Epidermal melanocyte (primary cell): Measurements from ENCODE around the gene DOCK3.
"Not testable (repeated sequence)": the region's sequence is repeated elsewhere in the genome, so short reads cannot be mapped to it uniquely, and the experiment has no call there.

ENCODE experiments used
- DNase-seq: peaks from one replicate; pipeline ENCODE4 v3.0.0; 2011; ENCODE audit warnings: low spot score; ENCODE audit not compliant: insufficient read length

The DOCK3 gene

DNA sequence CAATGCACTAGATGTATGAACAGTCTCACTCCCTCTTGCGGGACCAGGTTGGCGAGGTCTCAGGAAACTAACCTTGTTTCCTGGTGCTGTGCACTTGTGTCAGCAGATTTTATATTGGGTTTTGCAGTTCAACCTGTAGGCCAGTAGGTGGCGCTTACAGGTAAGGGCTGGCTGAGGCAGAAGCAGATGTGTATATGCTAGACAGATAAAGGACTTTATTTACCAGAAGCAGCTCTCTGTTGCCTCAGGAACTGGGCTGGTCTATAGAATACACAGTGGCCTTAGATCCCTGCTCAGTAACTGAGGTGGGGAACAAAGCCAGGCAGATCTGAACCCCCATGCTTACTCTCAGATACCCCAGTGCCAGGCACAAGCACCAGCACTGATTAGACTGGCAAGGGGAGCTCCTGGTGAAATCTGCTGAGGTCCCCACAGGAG is 296.8 kb downstream of the DOCK3 start:
- no peak for DNase-seq

DNA sequence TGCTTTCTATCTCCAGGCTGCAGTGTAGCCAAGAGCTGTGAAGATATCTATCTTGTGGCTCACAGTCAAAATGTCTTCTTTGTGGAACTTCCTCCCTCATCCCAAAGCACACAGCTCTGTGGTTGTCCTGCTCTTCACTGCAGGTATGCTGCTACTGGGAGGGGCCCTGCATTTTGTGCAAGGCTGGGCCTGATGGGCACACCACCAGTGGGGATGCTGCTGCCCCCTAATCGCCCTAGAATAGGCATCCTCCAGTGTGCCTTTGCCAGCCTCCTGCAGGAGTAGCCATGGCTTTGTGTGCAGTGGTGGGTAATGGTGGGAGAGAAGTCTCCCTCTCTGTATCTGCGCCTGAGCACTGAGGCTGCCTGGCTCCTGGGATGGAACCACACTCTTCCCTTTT is 297.3 kb downstream of the DOCK3 start:
- DNase-seq = no peak

DNA sequence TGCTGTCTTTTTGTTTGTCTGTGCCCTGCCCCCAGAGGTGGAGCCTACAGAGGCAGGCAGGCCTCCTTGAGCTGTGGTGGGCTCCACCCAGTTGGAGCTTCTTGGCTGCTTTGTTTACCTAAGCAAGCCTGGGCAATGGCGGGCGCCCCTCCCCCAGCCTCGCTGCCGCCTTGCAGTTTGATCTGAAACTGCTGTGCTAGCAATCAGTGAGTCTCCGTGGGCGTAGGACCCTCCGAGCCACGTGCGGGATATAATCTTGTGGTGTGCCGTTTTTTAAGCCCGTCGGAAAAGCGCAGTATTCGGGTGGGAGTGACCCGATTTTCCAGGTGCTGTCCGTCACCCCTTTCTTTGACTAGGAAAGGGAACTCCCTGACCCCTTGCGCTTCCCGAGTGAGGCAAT is 303.9 kb downstream of the DOCK3 start:
- DNase-seq = not testable (repeated sequence)

DNA sequence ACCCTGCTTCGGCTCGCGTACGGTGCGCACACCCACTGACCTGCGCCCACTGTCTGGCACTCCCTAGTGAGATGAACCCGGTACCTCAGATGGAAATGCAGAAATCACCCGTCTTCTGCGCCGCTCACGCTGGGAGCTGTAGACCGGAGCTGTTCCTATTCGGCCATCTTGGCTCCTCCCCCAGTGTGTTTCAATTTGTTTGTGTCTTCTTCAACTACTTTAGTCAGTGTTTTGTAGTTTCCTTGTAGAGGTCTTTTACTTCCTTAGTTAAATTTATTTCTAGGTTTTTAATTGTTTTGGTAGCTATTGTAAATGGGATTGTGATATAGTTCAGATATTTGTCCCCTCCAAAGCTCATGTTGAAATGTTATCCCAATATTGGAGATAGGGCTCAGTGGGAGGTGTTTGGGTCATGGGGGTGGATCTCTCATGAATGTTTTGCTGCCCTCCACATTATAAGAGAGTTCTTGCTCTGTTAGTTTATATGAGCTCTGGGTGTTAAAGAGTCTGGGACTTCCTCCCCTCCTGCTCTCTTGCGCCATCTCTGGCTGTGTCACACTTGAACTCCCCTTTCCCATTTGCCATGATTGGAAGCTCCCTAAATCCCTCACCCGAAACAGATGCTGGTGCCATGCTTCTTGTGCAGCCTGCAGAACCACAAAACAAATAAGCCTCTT is 304.4 kb downstream of the DOCK3 start:
- no peak for DNase-seq

DNA sequence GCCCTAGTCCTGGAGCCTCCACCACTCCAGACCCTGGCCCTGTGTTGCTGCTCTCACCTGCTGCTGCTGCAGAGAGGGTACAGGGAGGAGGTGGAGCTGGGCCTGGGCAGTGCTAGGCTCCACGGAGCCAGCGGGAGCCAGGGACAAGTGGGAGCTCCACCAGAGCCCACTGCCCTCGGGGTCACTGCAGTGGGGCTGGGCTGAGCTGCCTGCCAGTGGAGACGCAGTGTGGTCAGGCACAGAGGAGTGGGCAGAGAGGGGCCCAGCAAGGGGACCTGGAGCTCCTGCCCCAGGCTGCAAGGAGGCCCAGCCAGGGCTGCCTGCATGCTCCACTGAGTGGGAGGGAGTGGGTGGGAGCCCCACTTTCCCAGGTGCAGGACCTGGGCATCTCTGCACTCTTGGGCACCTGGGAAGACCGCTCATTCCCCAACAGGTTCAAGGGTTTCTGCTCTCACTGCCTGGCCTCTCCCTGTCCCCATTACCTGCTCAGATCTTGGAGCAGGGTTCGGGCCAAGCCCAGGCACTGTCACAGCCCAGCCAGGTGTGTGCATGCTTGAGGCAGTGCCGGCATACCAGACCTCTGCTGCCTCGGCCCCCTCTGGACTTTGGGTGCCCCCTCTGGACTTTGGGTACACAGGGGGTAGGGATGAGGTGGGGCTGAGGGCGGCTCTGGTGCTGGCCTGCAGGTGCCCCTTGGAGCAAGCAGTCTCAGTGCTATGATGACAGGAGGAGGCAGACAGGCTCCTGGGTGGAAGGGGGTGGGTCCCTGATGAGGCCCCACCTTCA is 308.0 kb downstream of the DOCK3 start:
- no peak for DNase-seq

DNA sequence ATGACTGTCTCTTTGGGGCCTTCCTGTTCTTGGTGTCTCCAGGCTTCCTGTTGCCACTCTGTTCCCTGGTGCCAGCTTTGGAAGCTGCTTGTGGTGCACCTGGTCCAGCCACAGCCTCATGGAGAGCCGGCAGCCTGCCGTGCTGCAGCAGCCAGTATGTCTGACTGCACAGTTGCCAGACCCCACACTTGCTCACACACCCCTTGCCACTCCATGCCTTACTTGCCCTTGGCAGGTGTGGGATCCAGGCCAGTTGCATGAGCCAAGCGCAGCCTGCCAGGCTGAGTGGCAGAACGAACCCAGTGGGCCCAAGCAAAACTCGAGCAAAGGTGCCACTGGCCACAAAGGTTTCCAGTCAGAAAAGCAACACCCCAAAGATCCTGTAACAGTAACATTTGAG is 309.2 kb downstream of the DOCK3 start:
- DNase-seq = no peak

DNA sequence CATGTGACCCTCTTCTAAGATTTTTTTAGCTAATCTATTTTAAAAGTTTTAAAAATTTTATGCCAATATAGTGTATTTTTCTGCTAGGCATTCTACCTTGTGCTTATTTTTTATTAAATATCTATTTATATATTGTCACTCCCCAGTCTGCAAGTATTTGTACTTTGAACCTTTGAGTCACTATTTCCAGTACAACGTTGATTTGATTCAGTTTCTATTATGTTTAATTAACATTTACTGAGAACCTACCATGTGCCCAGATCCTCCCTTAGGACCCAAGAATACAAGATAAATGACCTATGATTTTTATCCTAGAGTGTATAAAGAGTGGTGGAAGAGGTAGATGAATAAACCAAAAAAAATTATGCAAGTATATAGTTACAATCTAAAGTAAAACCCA is 311.2 kb downstream of the DOCK3 start:
- no peak for DNase-seq

DNA sequence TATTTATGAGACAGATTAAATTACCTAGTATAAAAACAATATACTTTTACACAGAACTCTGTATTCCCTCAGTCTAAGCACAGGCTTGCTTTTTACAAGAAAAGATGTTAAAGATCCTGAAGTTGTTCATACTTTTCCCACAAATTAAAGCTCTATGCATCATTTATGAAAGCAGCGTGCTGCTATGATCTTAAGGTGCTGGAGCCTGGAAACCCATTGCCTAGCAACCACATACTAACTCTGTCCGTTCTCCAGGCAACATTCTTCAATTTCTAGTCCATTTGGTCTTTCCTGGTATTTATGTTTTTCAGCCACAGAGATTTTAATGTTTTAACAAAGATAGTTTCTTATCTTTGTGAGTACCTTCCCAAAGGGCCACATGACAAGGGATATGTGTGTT is 312.0 kb downstream of the DOCK3 start:
- no peak for DNase-seq

DNA sequence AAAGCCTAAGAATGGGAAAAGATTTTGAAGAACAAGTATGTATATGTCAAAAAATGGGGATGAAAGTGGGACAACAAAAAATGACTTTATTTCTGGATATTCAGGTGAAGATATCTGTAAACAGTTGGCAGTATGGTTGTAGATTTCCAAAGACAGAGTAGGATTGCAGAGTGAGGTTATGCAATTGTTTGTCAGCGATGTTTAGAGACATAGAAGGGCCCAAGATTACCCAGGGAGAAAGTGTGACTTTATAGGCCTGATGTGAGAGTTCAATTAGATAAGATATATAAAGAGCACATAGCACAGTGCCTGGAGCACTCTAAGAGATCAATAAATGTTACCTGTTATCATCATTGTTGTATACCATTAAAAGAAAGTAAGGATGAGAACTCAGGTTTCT is 319.8 kb downstream of the DOCK3 start:
- no peak for DNase-seq

DNA sequence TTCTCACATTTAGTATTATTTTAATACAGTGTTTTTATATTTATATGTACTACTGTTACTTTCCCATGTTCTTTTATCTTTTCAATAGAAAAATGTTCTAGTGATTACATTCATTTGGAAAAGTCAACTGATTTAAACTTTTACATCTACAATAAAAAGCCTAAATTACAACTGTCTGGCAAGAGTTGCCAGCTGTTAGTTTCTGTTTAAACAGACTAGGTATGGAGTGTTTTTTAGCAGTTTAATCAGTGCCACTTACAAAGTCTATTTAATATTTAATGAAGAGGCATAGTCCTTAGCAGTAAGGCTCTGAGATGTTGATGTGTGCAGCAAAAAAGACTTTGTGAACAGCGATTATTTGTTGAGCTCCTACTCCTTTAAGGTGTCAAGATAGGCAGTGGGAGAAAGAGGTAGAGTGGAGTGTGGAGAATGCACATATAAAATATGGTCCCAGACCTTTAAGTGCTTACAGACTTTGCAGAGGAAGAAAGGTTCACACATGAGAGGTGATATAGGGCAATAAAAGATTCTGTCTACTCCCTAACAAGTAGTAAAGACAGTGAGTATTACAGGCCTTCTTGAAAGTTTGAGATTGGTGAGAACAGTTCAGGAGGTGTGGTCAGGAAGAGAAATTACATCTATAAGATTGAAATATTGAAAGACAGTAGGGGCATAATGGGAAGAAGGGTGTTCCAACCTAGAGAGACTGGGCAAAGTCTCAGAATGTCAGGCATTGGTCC is 320.5 kb downstream of the DOCK3 start:
- DNase-seq = no peak

DNA sequence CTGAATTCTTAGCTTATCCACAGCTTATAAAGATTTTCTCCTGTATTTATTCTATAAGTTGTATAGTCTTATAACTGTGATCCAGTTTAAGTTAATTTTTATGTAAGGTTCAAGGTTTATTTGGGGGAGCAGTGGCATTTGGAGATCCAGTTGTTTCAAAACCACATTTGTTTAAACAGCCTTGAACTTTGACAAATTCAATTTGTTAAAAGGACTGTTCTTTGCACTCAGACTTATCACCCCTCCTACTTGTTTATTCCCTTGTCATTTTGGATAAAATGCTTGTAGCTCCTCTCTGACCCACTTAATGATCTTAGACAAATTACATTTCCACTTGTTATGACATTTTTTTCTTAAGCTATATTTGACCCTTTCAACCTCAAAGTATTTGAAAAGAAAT is 327.8 kb downstream of the DOCK3 start:
- DNase-seq = no peak

DNA sequence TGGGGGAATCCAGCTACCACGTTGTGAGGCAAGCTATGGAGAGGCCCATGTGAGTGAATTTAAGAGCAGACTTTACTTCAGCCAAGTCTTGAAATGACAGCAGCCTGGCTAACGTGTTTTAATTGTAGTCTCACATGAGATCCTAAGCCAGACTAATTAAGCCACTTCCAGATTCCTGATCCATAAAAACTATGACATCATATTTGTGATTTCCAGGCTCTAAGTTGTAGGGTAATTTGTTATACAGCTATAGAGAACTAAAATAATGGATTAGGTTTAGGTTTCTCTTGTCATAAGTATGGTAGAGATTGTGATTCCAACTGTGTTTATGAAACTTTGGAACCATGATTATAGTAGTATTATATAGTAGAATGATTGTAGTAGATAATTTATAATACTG is 329.5 kb downstream of the DOCK3 start:
- no peak for DNase-seq

DNA sequence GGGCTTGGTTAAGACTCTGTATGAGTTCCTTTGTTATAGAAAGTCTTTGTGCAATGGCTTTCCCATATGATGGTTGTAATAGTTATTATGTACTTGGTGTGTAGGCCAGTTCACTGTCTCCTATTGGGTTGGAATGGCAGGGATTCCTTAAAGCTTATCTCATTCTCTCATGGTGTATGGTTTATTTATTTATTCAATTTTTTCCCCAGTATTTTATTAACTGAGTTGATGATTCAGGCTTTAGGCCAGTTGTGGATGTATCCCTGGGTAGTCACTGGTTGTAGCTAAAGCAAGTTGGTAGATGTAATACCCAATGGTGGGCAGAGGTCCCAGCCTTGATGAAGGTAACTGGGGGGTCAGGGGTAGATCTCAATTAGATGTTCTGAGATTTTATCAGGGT is 349.4 kb downstream of the DOCK3 start:
- DNase-seq = no peak

DNA sequence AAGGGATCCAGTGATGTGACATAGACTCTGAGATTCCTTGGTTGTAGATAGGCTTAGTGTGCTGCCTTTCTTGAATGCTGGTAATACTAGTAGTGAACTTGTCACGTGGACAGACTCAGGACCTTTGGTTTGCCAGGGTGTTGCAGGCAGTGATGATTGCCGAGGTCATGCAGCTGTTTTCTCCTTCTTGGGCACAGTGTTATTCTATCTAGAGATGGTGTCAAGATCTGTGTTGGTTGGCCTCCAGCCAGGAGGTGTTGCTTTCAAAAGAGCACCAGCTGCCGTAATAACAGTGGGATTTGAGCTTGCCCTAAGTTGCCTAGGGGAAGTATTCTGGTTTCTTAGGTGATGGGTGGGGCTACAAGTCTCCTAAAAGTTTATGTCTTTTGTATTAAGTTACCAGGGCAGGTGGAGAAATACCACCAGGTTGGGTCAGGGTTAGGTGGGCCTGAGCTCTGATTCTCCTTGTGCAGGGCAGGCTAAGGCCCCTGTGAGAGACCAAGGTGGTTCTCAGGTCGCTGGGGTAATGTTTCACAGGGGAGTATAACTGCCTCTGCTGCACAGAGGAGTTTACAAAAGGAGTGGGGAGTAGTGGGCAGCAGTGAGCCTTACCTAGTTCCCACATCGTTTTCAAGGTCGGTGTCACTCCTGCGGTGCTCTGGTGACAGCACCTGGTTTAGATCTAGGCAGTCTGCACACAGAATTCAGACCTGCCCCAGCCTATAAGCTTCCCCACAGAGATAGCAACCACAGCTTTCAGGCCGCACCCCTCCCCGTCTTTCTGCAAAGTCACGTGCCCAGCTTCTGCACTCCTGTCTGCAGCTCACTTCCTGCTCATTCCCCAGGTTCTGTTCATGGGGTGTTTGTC is 350.3 kb downstream of the DOCK3 start:
- DNase-seq = no peak

DNA sequence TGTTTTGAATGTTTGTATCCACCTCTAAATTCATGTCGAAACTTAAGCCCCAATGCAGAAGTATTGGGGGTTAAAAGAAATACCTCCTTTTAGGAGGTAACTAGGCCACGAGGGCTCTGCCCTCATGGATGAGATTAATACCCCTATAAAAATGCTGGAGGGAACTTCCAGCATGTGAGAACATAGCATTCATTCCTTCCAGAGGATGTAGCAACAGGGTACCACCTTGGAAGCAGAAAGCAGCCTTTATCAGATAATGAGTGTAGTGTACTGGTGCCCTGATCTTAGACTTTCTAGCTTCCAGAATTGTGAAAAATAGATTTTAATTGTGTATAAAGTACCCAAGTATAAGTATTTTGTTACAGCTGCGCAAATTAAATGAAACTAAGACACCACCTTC is 356.9 kb downstream of the DOCK3 start:
- DNase-seq = no peak

DNA sequence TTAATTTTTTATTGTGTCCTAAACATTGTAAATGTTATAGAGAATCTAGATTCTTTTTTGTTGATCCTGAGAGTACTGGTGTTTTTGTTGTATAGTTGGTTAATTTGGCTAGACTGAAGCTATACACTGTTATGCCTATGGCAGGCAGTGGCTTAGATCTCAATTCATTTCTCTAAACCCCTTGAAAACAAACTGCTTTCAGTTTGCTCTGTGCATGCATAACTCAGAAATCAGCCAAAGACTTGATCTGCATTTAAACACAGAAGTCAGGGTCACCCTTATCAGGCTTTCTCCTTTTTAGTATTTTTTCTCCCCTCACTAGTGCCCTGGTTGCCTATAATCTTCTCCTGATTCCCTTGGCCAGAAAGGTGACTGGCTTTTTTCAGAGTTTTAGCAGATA is 360.9 kb downstream of the DOCK3 start:
- no peak for DNase-seq

DNA sequence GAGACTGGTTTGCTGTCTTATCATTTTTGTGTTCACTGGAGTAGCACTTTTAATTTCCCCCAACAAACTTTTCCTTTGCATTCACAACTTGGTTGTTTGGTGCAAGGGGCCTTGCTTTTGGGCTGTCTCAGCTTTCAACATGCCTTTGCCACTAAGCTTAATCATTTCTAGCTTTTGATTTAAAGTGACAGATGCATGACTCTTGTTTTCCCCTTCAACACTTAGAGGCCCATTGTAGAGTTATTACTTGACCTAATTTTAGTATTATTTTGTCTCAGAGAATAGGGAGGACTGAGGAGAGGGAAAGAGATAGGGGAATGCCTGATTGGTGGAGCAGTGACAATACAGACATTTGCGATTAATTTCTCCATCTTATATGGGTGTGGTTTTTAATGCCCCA is 370.3 kb downstream of the DOCK3 start:
- DNase-seq = no peak

DNA sequence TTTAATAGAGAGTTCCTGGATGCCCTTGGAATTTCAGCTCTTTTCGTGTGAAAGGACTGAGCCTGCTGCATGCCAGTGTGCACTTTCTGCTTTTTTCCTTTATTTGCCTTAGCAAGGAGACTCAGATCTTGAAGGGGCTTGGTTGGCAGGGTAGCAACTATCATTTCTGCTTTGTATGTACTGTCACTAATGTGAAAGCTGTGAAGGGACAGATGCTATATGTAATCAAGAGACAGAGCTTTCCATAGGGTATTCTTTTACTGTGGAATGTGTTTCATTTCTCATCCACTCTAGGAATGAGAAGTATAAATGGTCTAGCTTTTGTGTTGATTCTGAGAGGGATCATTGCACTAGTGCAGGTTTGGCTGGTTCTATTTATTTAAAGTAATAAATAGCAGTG is 377.8 kb downstream of the DOCK3 start:
- no peak for DNase-seq

DNA sequence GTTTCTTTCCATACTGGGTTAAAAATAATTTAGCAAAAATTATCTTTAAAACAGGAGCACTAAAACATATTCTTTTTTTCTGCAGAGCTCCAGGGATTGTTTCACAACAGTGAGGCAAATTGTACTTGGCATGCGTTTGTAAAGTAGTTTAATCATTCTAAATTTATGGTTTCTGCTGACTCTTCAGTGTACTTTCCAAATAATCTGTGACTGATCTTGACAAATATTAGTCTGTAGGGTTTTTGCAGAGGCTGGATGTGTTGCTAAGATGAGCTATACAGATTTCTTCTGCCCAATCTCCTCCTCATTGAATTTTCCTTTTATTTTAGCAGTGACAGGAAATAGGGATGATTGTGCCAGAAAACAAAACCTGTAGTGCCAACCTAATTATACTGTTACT is 382.4 kb downstream of the DOCK3 start:
- no peak for DNase-seq

DNA sequence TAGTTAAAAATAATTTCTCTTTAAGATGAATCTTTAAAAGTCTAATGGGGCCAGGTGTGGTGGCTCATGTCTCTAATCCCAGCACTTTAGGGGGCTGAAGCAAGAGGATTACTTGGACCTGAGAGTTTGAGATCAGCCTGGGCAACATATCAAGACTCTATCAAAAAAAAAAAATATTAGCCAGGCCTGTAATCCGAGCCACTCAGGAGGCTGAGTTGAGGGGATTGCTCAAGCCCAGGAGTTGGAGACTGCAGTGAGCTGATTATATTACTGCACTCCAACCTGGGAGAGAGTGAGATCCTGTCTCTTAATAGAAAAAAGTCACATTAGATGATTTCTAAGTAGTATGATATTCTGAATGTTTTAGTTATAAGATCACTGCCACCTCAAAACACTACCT is 388.3 kb downstream of the DOCK3 start:
- no peak for DNase-seq

DNA sequence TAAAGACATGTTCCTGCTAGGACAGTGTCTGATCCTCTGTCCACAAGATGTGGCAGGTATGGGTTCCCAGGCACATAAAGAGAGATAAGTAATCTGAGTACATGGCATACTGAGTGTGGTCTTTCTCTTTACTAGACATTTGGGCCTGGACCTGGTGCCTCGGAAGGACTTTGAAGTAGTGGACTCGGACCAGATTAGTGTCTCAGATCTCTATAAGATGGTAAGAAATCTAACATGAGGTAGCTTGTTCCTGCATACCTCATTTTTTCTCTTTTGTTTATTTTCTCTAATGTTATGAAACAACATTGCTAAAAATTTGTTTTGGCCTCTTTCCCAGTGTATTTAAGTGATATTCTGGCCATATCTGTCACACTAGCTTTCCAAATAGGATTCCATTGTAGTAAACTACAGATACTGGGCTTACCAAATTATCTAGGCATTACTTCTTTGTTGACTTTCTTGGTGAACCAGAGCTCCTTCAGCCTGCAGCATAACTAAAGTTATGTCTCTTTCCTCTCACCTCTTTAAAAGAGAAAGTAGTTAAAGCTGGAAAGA is 400.6 kb downstream of the DOCK3 start:
- DNase-seq = no peak
